OCI-LY3 (cell line): ENCODE results near the gene APCDD1L.

Experiments
- H2AFZ ChIP-seq: fragments of 200-600, 300-600 bp; shearing (Covaris generic); 2 replicates; pipeline ENCODE4 v1.6.0; 2014; ENCODE audit warnings: antibody characterized with exemption, low read depth, low read length
- H3K27ac ChIP-seq: fragments of 200-600, 300-600 bp; sonication (generic); 2 replicates; pipeline ENCODE4 v1.5.1; 2014; ENCODE audit warnings: mild to moderate bottlenecking, low read length, moderate library complexity, mixed read lengths
- H3K27me3 ChIP-seq: fragments of 200-600, 300-600 bp; sonication (generic); 2 replicates; pipeline ENCODE4 v1.6.1; 2014; ENCODE audit warnings: low read depth, low read length, mixed read lengths
- H3K36me3 ChIP-seq: fragments of 200-600, 300-600 bp; sonication (generic); replicated peaks from 2 replicates; pipeline ENCODE3; 2014; ENCODE audit warnings: low read depth, low read length, mixed read lengths
- H3K4me1 ChIP-seq: fragments of 300-600, 200-600 bp; sonication (generic); 2 replicates; pipeline ENCODE4 v1.6.1; 2014; ENCODE audit warnings: low read length, mixed read lengths
- H3K4me2 ChIP-seq: fragments of 200-600, 300-600 bp; sonication (generic); 2 replicates; pipeline ENCODE4 v1.6.1; 2014; ENCODE audit warnings: low read length, mixed read lengths
- H3K4me3 ChIP-seq: fragments of 300-600, 200-600 bp; sonication (generic); 2 replicates; pipeline ENCODE4 v1.5.1; 2014; ENCODE audit warnings: antibody characterized with exemption, mild to moderate bottlenecking, low read length, moderate library complexity
- H3K79me2 ChIP-seq: fragments of 300-600, 200-600 bp; shearing (Covaris generic); 2 replicates; pipeline ENCODE4 v1.6.1; 2014; ENCODE audit warnings: mild to moderate bottlenecking, low read length, mixed read lengths
- H3K9ac ChIP-seq: fragments of 300-600, 200-600 bp; shearing (Covaris generic); 2 replicates; pipeline ENCODE4 v1.6.0; 2014; ENCODE audit warnings: mild to moderate bottlenecking, low read length, moderate library complexity
- H3K9me3 ChIP-seq: fragments of 200-600, 300-600 bp; shearing (Covaris generic); 2 replicates; pipeline ENCODE4 v1.6.1; 2014; ENCODE audit warnings: low read length, mixed read lengths; ENCODE audit not compliant: insufficient read depth
- H4K20me1 ChIP-seq: fragments of 200-600, 300-600 bp; sonication (generic); 2 replicates; pipeline ENCODE4 v1.6.1; 2016; ENCODE audit warnings: low read length, mixed read lengths; ENCODE audit not compliant: insufficient read depth
- CTCF ChIP-seq: fragments of 200-600, 300-600 bp; sonication (generic); IDR thresholded peaks from 2 replicates; pipeline ENCODE4 v1.5.1; 2014; ENCODE audit warnings: antibody characterized with exemption, low read length, low read depth
- EZH2phosphoT487 ChIP-seq: fragments of 200-600 bp; shearing (Covaris generic); IDR thresholded peaks from 2 replicates; pipeline ENCODE4 v1.6.1; 2018; ENCODE audit warnings: antibody characterized with exemption, mixed run types, low read depth

Gene APCDD1L

GRCh38 chr20:58494923-58495622, 20.1 kb downstream of the APCDD1L start:
- Histone ChIP-seq H3K9me3 (no peaks in the 10 kb centered on the region), H3K27ac (no peak overlapping the region), H3K9ac (no peak overlapping the region), H3K4me3 (no peak overlapping the region), H3K79me2 (no peaks in the 10 kb centered on the region), H3K27me3 (peaks cover 13% of the 10 kb centered on the region), H2AFZ (no peak overlapping the region), H3K4me1 (no peaks in the 10 kb centered on the region), H3K4me2 (no peak overlapping the region), H4K20me1 (no peaks in the 10 kb centered on the region), H3K36me3 (no peaks in the 10 kb centered on the region)
- TF ChIP-seq EZH2phosphoT487 (no peak), CTCF (no peak)

- Histone ChIP-seq H4K20me1 (no peaks in the 10 kb centered on the region), H3K36me3 (no peaks in the 10 kb centered on the region), H3K79me2 (no peaks in the 10 kb centered on the region), H3K9me3 (peaks cover 5% of the 10 kb centered on the region; the same call in 1 of the 2 replicates), H3K27ac (no peak overlapping the region), H3K9ac (no peak overlapping the region), H3K27me3 (peaks cover under 1% of the 10 kb centered on the region; the same call in 1 of the 2 replicates), H2AFZ (no peak overlapping the region), H3K4me3 (no peak overlapping the region), H3K4me1 (no peaks in the 10 kb centered on the region), H3K4me2 (no peak overlapping the region)
- no peak for TF ChIP-seq EZH2phosphoT487
- no peak for TF ChIP-seq CTCF
Measured at GRCh38 chr20:58492795-58493524, 22.2 kb downstream of the APCDD1L start.

- H3K4me1 ChIP-seq = no peaks in the 10 kb centered on the region
- no peaks in the 10 kb centered on the region; the same call in 1 of the 2 replicates for H3K27me3 ChIP-seq
- no peak overlapping the region for H3K4me2 ChIP-seq
- H3K36me3 ChIP-seq = no peaks in the 10 kb centered on the region
- no peaks in the 10 kb centered on the region for H3K79me2 ChIP-seq
- H2AFZ ChIP-seq = no peak overlapping the region
- H3K27ac ChIP-seq = no peak overlapping the region
- TF ChIP-seq EZH2phosphoT487 = no peak
- no peak for TF ChIP-seq CTCF
- H4K20me1 ChIP-seq = no peaks in the 10 kb centered on the region
- no peak overlapping the region for H3K9ac ChIP-seq
- no peak overlapping the region for H3K4me3 ChIP-seq
- peaks cover 10% of the 10 kb centered on the region; the same call in 1 of the 2 replicates for H3K9me3 ChIP-seq
Measured at GRCh38 chr20:58492074-58492718, 23.0 kb downstream of the APCDD1L start.

GRCh38 chr20:58486207-58486606, 29.0 kb downstream of the APCDD1L start:
- Histone ChIP-seq H3K9ac (no peak overlapping the region), H3K36me3 (peaks cover 2% of the 10 kb centered on the region), H3K9me3 (peaks cover 21% of the 10 kb centered on the region), H3K27me3 (no peaks in the 10 kb centered on the region; the same call in 1 of the 2 replicates), H2AFZ (no peak overlapping the region), H4K20me1 (no peaks in the 10 kb centered on the region), H3K4me1 (no peaks in the 10 kb centered on the region), H3K27ac (no peak overlapping the region), H3K79me2 (no peaks in the 10 kb centered on the region), H3K4me2 (no peak overlapping the region), H3K4me3 (no peak overlapping the region)
- TF ChIP-seq EZH2phosphoT487 (no peak), CTCF (no peak)
